K562 treated with DMSO at 1 percent for 24 hours (cell line): ENCODE measurements around the gene CAB39. TPM values are rescaled to one million over a fixed set of nuclear protein-coding genes. Genes with fewer than 3 reads are reported as not detected.

ENCODE experiments used
- total RNA-seq: library from RNA; unstranded; fragments of 300-600 nt; gene quantifications from 2 replicates; pipeline ENCODE4 v1.2.3, GENCODE V29; 2022; ENCODE audit warnings: low read depth; ENCODE audit not compliant: insufficient read depth

CAB39 gene
- total RNA-seq = 34.6 and 39.3 TPM in 2 replicates

GRCh38 chr2:230712443-230713330, at the start of gene CAB39:
CAB39 (plus strand) TSS chr2:230712842; CDS start chr2:230760002, 47,160 bp downstream.

GRCh38 chr2:230864605-230865306, 152.1 kb downstream of the CAB39 start, which contains the start of gene ITM2C:
ITM2C (plus strand) TSS chr2:230864942; CDS start chr2:230865026, 84 bp downstream.

Other genes starting within 250 kb of the CAB39 start
- 93.1 and 95.2 TPM in 2 replicates for gene ITM2C, start 152.1 kb downstream of the CAB39 start, total RNA-seq
- gene GPR55, start 212.4 kb downstream of the CAB39 start, total RNA-seq = 0.25 and 0.35 TPM in 2 replicates